GM12892 (cell line): ENCODE measurements around the gene ZNF385D.

ENCODE experiments used
- POLR2A ChIP-seq: IDR thresholded peaks from 2 replicates; pipeline ENCODE4 v1.6.1; 2011; ENCODE audit warnings: low read depth, low read length, control low read depth
- POLR2AphosphoS5 ChIP-seq: IDR thresholded peaks from 2 replicates; pipeline ENCODE4 v1.6.1; 2011; ENCODE audit warnings: low read depth, low read length, control low read depth
- TAF1 ChIP-seq: IDR thresholded peaks from 2 replicates; pipeline ENCODE4 v1.6.1; 2011; ENCODE audit warnings: low read depth, mild to moderate bottlenecking, control low read depth, low read length, borderline replicate concordance

DNA sequence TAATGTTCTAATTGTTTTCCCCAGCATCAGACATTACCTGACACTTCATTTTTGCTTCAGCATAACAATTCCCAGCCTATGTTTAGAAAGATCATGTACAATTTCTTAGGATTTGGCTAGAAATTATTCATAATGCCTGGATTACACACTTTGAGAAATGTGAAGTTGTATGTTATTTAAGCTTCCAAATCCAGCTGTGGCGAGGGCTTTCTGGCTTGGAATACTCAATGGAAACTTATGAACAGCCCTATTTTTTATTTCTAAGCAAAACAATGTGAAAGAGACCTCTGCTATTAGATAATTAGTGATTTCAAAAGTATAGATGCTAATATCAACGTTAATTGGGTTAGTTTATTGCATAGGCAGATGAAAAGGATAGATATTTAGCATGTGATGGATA lies 341.6 kb downstream of the ZNF385D start:
- TF ChIP-seq POLR2A (no peak), TAF1 (no peak), POLR2AphosphoS5 (no peak)
